Karpas-422 (cell line): ENCODE measurements around the gene EYS. TPM values are rescaled to one million over a fixed set of nuclear protein-coding genes. Genes with fewer than 3 reads are reported as not detected.

Experiments
- DNase-seq: peaks from one replicate; pipeline ENCODE4 v3.0.0-alpha.2; 2015
- H2AFZ ChIP-seq: fragments of 200-600 bp; sonication (generic); 2 replicates; pipeline ENCODE4 v1.6.1; 2014; ENCODE audit warnings: antibody characterized with exemption, low read length, mixed read lengths
- H3K27ac ChIP-seq: fragments of 200-600 bp; sonication (generic); 2 replicates; pipeline ENCODE4 v1.5.1; 2014; ENCODE audit warnings: mild to moderate bottlenecking, low read length, moderate library complexity
- H3K27me3 ChIP-seq: fragments of 200-600 bp; sonication (generic); 2 replicates; pipeline ENCODE4 v1.6.1; 2014; ENCODE audit warnings: low read length, mixed read lengths
- H3K36me3 ChIP-seq: fragments of 200-600 bp; sonication (generic); 2 replicates; pipeline ENCODE4 v1.6.1; 2014; ENCODE audit warnings: low read length, mixed read lengths; ENCODE audit not compliant: insufficient read depth
- H3K4me1 ChIP-seq: fragments of 200-600 bp; sonication (generic); 2 replicates; pipeline ENCODE4 v1.6.1; 2014; ENCODE audit warnings: mild to moderate bottlenecking, low read length, mixed read lengths
- H3K4me2 ChIP-seq: fragments of 200-600 bp; sonication (generic); 2 replicates; pipeline ENCODE4 v1.6.1; 2014; ENCODE audit warnings: low read length, low read depth, mild to moderate bottlenecking; ENCODE audit not compliant: poor library complexity, severe bottlenecking
- H3K4me3 ChIP-seq: fragments of 200-600 bp; sonication (generic); 2 replicates; pipeline ENCODE4 v1.5.1; 2014; ENCODE audit warnings: mild to moderate bottlenecking, antibody characterized with exemption, low read length, mixed read lengths
- H3K79me2 ChIP-seq: fragments of 200-600 bp; sonication (generic); 2 replicates; pipeline ENCODE4 v1.6.1; 2014; ENCODE audit warnings: mild to moderate bottlenecking, low read length, mixed read lengths
- H3K9ac ChIP-seq: fragments of 200-600 bp; sonication (generic); 2 replicates; pipeline ENCODE4 v1.6.0; 2014; ENCODE audit warnings: low read length
- H3K9me2 ChIP-seq: fragments of 200-600 bp; sonication (generic), shearing (Covaris generic); replicated peaks from 2 replicates; pipeline ENCODE4 v1.6.0; 2014; ENCODE audit warnings: mild to moderate bottlenecking, low read length, moderate library complexity; ENCODE audit not compliant: insufficient read depth
- H3K9me3 ChIP-seq: fragments of 300-700, 200-600 bp; sonication (generic); 2 replicates; pipeline ENCODE4 v1.6.1; 2014; ENCODE audit warnings: low read length, mixed read lengths
- H4K20me1 ChIP-seq: fragments of 200-600 bp; sonication (generic); 2 replicates; pipeline ENCODE4 v1.6.1; 2014; ENCODE audit warnings: mild to moderate bottlenecking, antibody characterized with exemption, low read length, low read depth; ENCODE audit not compliant: insufficient read depth
- total RNA-seq: library from RNA; depleted of rRNA; stranded (reverse); fragments of >200 nt; shearing (Covaris generic); gene quantifications from 2 replicates; pipeline ENCODE4 v1.2.3, GENCODE V29; 2014; ENCODE audit warnings: low replicate concordance

The EYS gene
- total RNA-seq, 1 experiment from 2014 or later: not detected

- no peak for DNase-seq
- Histone ChIP-seq H2AFZ (no peak overlapping the region), H3K4me2 (no peak overlapping the region), H3K79me2 (no peaks in the 10 kb centered on the region), H4K20me1 (no peaks in the 10 kb centered on the region), H3K27me3 (no peaks in the 10 kb centered on the region), H3K9ac (no peak overlapping the region), H3K9me2 (0 out of 2 replicates have a peak, but pooled peaks cover 3% of the 10 kb centered on the region), H3K27ac (no peak overlapping the region), H3K4me1 (no peaks in the 10 kb centered on the region), H3K36me3 (no peaks in the 10 kb centered on the region), H3K4me3 (no peak overlapping the region), H3K9me3 (peaks cover 9% of the 10 kb centered on the region; the same call in 1 of the 2 replicates)
Measured at GRCh38 chr6:64988148-64988547, 718.9 kb downstream of the EYS start.

- Histone ChIP-seq H3K9me2 (0 out of 2 replicates have a peak, but pooled peaks cover 3% of the 10 kb centered on the region), H3K9me3 (peaks cover 9% of the 10 kb centered on the region; the same call in 1 of the 2 replicates), H3K4me2 (no peak overlapping the region), H2AFZ (no peak overlapping the region), H3K4me3 (no peak overlapping the region), H4K20me1 (no peaks in the 10 kb centered on the region), H3K36me3 (no peaks in the 10 kb centered on the region), H3K4me1 (no peaks in the 10 kb centered on the region), H3K27ac (no peak overlapping the region), H3K79me2 (no peaks in the 10 kb centered on the region), H3K27me3 (no peaks in the 10 kb centered on the region), H3K9ac (no peak overlapping the region)
- no peak for DNase-seq
Measured at GRCh38 chr6:64987066-64987465, 720.0 kb downstream of the EYS start.

GRCh38 chr6:64985726-64986125, 721.3 kb downstream of the EYS start:
- Histone ChIP-seq H3K4me3 (no peak overlapping the region), H3K27me3 (no peaks in the 10 kb centered on the region), H3K79me2 (no peaks in the 10 kb centered on the region), H2AFZ (no peak overlapping the region), H4K20me1 (no peaks in the 10 kb centered on the region), H3K4me2 (no peak overlapping the region), H3K9ac (no peak overlapping the region), H3K4me1 (no peaks in the 10 kb centered on the region), H3K9me2 (0 out of 2 replicates have a peak, but pooled peaks cover 3% of the 10 kb centered on the region), H3K9me3 (peaks cover 9% of the 10 kb centered on the region; the same call in 1 of the 2 replicates), H3K27ac (no peak overlapping the region), H3K36me3 (no peaks in the 10 kb centered on the region)
- DNase-seq: no peak

GRCh38 chr6:64984948-64985347, 722.1 kb downstream of the EYS start:
- no peak for DNase-seq
- Histone ChIP-seq H3K9ac (no peak overlapping the region), H3K36me3 (no peaks in the 10 kb centered on the region), H3K27me3 (no peaks in the 10 kb centered on the region), H2AFZ (no peak overlapping the region), H3K9me2 (0 out of 2 replicates have a peak, but pooled peaks cover 3% of the 10 kb centered on the region), H3K27ac (no peak overlapping the region), H3K9me3 (peaks cover 9% of the 10 kb centered on the region; the same call in 1 of the 2 replicates), H3K79me2 (no peaks in the 10 kb centered on the region), H3K4me2 (no peak overlapping the region), H4K20me1 (no peaks in the 10 kb centered on the region), H3K4me3 (no peak overlapping the region), H3K4me1 (no peaks in the 10 kb centered on the region)

GRCh38 chr6:64983089-64983488, 723.9 kb downstream of the EYS start:
- Histone ChIP-seq H3K4me2 (no peak overlapping the region), H4K20me1 (no peaks in the 10 kb centered on the region), H3K9me2 (no peaks in the 10 kb centered on the region), H2AFZ (no peak overlapping the region), H3K9me3 (peaks cover 9% of the 10 kb centered on the region; the same call in 1 of the 2 replicates), H3K9ac (no peak overlapping the region), H3K36me3 (no peaks in the 10 kb centered on the region), H3K4me3 (no peak overlapping the region), H3K27me3 (no peaks in the 10 kb centered on the region), H3K4me1 (no peaks in the 10 kb centered on the region), H3K79me2 (no peaks in the 10 kb centered on the region), H3K27ac (no peak overlapping the region)
- DNase-seq: no peak

GRCh38 chr6:64973142-64973541, 733.9 kb downstream of the EYS start:
- Histone ChIP-seq H4K20me1 (no peaks in the 10 kb centered on the region), H3K27me3 (no peaks in the 10 kb centered on the region), H3K4me1 (no peaks in the 10 kb centered on the region), H3K9ac (no peak overlapping the region), H3K9me2 (no peaks in the 10 kb centered on the region), H3K9me3 (peaks cover 21% of the 10 kb centered on the region), H3K79me2 (no peaks in the 10 kb centered on the region), H3K4me3 (no peak overlapping the region), H3K4me2 (no peak overlapping the region), H3K36me3 (no peaks in the 10 kb centered on the region), H3K27ac (no peak overlapping the region), H2AFZ (no peak overlapping the region)
- no peak for DNase-seq

GRCh38 chr6:64969139-64969538, 737.9 kb downstream of the EYS start:
- Histone ChIP-seq H3K27ac (no peak overlapping the region), H3K4me2 (no peak overlapping the region), H3K9ac (no peak overlapping the region), H3K9me2 (no peaks in the 10 kb centered on the region), H4K20me1 (no peaks in the 10 kb centered on the region), H3K4me1 (no peaks in the 10 kb centered on the region), H3K4me3 (no peak overlapping the region), H3K79me2 (no peaks in the 10 kb centered on the region), H2AFZ (no peak overlapping the region), H3K9me3 (peaks cover 15% of the 10 kb centered on the region), H3K36me3 (no peaks in the 10 kb centered on the region), H3K27me3 (no peaks in the 10 kb centered on the region)
- no peak for DNase-seq

GRCh38 chr6:64955435-64955848, 751.6 kb downstream of the EYS start:
- Histone ChIP-seq H3K27me3 (no peaks in the 10 kb centered on the region), H2AFZ (no peak overlapping the region), H3K4me1 (no peaks in the 10 kb centered on the region), H3K27ac (no peak overlapping the region), H3K9me3 (no peaks in the 10 kb centered on the region; the same call in none of the 2 replicates), H3K4me2 (no peak overlapping the region), H3K36me3 (no peaks in the 10 kb centered on the region), H3K9ac (no peak overlapping the region), H4K20me1 (no peaks in the 10 kb centered on the region), H3K79me2 (no peaks in the 10 kb centered on the region), H3K9me2 (no peaks in the 10 kb centered on the region), H3K4me3 (no peak overlapping the region)
- DNase-seq: no peak
